Endothelial cell of hepatic sinusoid (primary cell): Measurements from ENCODE around the gene PBX1.

ENCODE experiments used
- in situ Hi-C: cut with HindIII; loops from 2 replicates; pipeline ENCODE4 v1.10.0; 2017; ENCODE audit warnings: low sequenced_read_pairs

PBX1 gene

GRCh38 chr1:164562947-164563520, 4.0 kb downstream of the PBX1 start:
- in situ Hi-C loops, result loop anchor here (5.0 kb wide), 2 partner anchors 79 to 224 kb away; no protein-coding TSS in a partner anchor

- in situ Hi-C loops, result loop anchor here (5.0 kb wide), 2 partner anchors 78 to 223 kb away; no protein-coding TSS in a partner anchor
Observed at GRCh38 chr1:164563721-164564360, 4.9 kb downstream of the PBX1 start.

- in situ Hi-C loops, result loop anchor here (5.0 kb wide), 2 partner anchors 78 to 223 kb away; no protein-coding TSS in a partner anchor
Observed at GRCh38 chr1:164564378-164564777, 5.4 kb downstream of the PBX1 start.

- in situ Hi-C loops, result no loop called here
Observed at GRCh38 chr1:164565357-164565756, 6.4 kb downstream of the PBX1 start.

- in situ Hi-C loops, result no loop called here
Observed at GRCh38 chr1:164567774-164568173, 8.8 kb downstream of the PBX1 start.

- in situ Hi-C loops, result no loop called here
Observed at GRCh38 chr1:164569241-164569640, 10.3 kb downstream of the PBX1 start.

- in situ Hi-C loops, result no loop called here
Observed at GRCh38 chr1:164569866-164570265, 10.9 kb downstream of the PBX1 start.

GRCh38 chr1:164571333-164571732, 12.3 kb downstream of the PBX1 start:
- in situ Hi-C loops, result no loop called here

- in situ Hi-C loops, result no loop called here
Observed at GRCh38 chr1:164575356-164575886, 16.4 kb downstream of the PBX1 start.

GRCh38 chr1:164576291-164577271, 17.6 kb downstream of the PBX1 start:
- in situ Hi-C loops, result no loop called here

- in situ Hi-C loops, result no loop called here
Observed at GRCh38 chr1:164577291-164577690, 18.3 kb downstream of the PBX1 start.

- in situ Hi-C loops, result no loop called here
Observed at GRCh38 chr1:164578479-164579200, 19.7 kb downstream of the PBX1 start.

- in situ Hi-C loops, result no loop called here
Observed at GRCh38 chr1:164579381-164579780, 20.4 kb downstream of the PBX1 start.

GRCh38 chr1:164581762-164582161, 22.8 kb downstream of the PBX1 start:
- in situ Hi-C loops, result no loop called here

- in situ Hi-C loops, result no loop called here
Observed at GRCh38 chr1:164583196-164583595, 24.2 kb downstream of the PBX1 start.

GRCh38 chr1:164583835-164584539, 25.0 kb downstream of the PBX1 start:
- in situ Hi-C loops, result no loop called here

GRCh38 chr1:164586591-164586990, 27.6 kb downstream of the PBX1 start:
- in situ Hi-C loops, result no loop called here

- in situ Hi-C loops, result no loop called here
Observed at GRCh38 chr1:164587617-164588501, 28.9 kb downstream of the PBX1 start.
